DMS 273 treated with DMSO at 0.1 percent for 48 hours (cell line): ENCODE measurements around the gene PPFIA4.
A peak's percentile ranks its signal among the peaks of the same experiment; 100 is the strongest.
"Not testable (repeated sequence)": the region's sequence is repeated elsewhere in the genome, so short reads cannot be mapped to it uniquely, and the experiment has no call there.

Experiments used
- DNase-seq: peaks from one replicate; lab custom pipeline; 2025; lab: John Stamatoyannopoulos, UW

The PPFIA4 gene

DNA sequence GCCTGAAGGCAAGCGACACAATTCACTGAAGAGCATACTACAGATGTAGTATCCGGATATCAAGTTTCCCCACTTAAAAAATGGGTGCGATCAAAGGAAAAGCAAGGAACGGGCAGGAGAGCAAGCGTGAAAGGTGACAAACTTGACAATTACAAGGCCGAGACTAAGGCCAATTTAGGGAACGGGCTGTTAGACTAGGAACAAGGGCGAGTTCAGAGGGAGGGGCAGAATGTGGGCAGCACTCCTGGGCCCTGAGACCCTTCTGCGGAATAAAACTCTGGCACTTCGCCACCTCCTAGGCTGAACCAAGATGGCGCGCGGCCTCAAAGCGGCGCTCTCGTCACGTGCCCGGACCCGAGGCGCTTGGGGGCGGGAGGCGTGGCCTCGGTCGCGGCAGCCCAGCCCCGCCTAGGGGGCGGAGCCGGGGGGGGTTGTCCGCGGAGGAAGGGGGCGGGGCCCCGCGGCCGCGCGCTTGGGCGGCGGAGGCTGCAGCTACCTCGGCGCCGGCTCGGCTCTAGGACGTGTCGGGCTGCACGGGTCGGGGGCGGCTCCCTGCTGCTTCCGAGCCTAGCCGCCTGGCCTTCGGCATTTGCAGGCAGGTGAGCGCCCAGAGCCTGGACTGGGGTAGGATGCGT is at the start of gene PPFIA4:
Gene PPFIA4, plus strand, starts transcription at position 461 of the 635 bp plus-strand sequence. CDS start 12,518 bp downstream, outside the sequence.
- DNase-seq: peak; percentile 80

DNA sequence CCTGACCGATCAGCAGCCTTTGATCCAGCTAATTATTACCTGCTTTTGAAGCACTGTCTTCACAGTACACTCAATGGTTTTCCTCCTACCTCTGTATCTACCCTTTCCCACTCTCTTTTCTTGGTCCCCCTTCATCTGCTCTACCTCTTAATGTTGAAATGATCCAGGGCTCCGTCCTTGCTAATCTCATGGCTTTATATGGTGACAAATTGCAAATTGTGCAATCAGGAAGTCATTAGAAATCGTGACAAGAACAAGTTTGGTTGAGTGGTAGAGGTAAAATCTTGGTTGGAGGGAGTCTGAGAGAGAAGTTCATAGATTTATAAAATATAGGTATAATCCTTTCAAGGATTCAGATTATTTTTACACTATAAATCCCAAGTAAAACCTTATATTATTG is 49.7 kb upstream of the PPFIA4 start:
- no peak for DNase-seq

DNA sequence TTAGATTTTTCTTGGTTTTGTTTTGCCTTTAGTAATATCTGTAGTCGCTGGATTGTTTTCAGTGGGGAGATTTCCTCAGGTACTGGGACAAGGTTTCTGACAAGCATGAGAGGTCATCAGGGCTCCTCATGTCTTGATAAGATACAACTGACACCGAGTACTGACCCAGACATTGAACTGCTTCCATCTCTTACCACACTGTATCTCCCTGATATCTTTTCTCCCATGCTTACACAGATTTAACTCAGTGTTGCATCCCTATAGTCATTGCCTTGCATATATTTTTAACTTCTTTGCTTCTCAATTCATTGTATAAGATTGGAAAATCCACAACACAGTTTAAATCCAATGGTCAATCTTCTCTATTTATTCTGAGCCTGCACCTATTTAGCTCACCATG is 46.8 kb upstream of the PPFIA4 start:
- DNase-seq: no peak

DNA sequence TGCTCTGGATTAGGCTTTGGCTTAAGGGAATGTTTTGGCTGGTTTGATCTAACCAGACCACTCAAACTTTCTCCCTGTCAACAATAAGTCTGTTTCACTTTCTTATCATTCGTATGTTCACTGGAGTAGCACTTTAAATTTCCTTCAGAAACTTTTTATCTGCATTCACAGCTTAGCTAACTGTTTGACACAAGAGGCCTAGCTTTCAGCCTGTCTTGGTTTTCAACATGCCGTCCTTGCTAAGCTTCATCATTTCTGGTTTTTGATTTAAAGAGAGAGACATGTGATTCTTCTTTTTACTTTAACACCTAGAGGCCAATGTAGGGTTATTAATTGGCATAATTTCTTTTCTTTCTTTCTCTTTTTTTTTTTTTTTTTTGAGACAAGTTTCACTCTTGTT is 44.4 kb upstream of the PPFIA4 start:
- no peak for DNase-seq

DNA sequence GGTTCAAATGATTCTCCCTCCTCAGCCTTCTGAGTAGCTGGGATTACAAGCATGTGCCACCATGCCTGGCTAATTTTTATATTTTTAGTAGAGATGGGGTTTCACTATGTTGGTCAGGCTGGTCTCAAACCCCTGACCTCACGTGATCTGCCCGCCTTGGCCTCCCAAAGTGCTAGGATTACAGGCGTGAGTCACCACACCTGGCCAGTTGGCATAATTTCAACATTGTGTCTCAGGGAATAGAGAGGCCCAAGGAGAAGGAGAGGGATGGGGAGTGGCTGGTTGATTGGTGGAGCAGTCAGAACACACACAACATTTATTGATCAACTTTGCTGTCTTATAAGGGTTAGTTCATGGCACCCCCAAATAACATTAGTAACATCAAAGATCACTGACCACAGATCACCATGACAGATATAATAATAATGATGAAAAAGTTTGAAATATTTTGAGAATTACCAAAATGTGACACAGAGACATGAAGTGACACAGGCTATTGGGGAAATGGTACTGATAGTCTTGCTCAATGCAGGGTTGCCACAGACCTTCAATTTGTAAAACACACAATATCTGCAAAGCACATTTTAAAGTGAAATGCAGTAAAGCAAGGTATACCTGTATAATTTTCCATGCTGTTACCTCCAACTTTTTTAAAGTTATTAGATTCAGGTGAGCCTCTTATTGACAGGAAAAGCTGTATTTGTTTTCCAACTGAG is 43.4 kb upstream of the PPFIA4 start:
- DNase-seq: no peak

DNA sequence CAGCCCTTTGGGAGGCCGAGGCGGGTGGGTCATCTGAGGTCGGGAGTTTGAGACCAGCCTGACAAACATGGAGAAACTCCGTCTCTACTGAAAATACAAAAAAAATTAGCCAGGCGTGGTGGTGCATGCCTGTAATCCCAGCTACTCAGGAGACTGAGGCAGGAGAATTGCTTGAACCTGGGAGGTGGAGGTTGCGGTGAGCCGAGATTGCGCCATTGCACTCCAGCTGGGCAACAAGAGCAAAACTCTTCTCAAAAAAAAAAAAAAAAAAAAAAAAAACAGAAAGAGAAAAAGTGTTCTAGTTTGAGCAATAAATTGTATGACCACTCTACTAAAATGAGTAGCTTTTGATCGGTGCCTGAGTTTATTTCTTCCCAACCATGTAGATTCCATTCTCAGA is 40.2 kb upstream of the PPFIA4 start:
- not testable (repeated sequence) for DNase-seq

DNA sequence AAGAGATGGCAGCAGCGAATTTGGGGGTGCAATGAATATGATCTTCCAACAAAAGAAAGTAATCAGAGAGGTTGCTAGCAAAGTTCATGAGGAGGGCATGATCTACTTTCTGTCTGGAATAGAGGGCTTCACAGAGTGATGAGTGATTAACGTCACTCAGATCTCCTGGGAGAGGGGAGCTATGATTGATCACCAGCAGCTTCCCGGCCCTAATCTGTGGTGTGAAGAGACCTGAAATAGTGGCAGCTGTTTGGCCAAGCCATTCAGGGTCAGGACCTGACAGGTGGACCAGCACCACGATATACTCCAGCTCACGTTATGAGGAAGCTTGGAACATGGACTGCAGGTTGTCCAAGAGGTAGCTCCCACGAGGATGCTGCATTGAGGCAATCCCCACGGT is 39.0 kb upstream of the PPFIA4 start:
- DNase-seq: no peak

DNA sequence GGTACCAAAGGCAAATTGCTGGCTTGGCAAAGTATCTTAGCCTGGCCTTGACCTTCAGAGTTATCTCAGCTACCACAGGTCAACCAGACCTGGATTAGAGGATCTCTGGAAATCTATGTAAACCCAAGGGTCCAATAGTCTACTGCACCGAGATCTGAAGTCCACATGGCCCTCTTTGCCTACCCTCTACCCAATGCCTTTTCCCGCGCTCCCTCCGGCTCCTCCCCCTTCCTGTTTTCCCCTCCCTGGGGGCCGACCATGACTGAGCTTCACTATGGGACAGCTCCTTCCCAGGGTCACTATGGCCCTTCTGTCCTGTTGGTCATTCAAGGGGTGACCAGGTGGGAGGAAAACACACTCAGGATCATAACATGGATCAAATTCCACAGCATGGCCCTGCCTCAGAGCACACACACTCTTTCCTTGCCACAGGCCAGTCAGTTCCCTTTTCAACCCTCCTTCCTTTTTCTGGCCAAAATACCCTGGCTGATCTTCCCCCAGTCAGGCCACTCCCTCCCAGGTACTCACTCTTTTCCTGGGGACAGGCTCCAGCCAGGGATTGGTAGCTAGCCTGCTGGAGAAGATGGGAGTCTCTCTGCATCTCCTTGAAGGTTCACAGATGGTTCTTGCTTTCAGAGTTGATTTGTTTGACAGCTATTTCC is 38.2 kb upstream of the PPFIA4 start:
- no peak for DNase-seq

DNA sequence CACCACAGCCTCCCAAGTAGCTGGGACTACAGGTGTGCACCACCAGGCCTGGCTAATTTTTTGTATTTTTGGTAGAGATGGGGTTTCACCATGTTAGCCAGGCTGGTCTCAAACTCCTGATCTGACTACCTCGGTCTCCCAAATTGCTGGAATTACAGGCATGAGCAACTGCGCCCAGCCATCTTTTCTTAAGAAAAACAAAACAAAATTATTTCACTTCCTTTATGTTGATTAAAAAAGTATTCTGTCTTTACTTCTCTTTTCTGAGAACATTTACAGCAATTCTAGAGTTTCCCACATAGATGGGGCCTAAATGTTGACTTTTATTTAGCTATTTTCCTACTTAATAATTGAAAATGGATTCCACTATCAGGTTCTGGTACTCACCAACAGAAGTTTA is 36.4 kb upstream of the PPFIA4 start:
- no peak for DNase-seq

DNA sequence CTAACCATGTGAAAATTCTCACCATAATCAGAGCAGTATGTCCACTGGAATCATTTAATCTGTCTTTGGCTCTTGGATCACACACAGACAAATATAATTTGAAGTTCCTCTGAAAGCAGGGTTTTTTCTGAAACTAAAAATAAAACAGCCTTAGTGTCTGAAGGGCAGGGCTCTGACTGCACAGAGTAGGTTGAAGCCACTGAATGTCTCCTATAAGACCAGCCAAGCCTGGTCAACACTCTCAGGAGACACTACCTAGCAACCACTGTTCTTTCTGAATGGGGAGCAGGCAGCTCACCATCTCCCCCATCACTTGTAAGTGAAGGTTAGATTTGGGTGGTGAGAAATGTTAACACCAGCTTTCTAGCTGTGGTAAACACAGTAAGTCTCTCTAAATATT is 35.2 kb upstream of the PPFIA4 start:
- no peak for DNase-seq

DNA sequence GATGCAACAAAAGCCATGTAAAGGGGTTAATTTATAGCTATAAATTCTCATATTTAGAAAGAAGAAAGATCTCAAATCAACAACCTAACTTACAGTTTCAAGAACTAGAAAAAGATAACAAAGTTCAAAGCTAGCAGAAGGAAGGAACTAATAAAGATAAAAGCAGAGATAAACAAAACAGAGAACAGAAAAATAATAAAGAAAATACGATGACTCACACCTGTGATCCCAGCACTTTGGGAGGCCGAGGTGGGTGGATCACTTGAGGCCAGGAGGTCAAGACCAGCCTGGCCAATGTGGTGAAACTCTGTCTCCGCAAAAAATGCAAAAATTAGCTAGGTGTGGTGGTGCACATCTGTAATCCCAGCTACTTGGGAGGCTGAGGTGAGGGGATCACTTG is 31.5 kb upstream of the PPFIA4 start:
- DNase-seq: no peak

DNA sequence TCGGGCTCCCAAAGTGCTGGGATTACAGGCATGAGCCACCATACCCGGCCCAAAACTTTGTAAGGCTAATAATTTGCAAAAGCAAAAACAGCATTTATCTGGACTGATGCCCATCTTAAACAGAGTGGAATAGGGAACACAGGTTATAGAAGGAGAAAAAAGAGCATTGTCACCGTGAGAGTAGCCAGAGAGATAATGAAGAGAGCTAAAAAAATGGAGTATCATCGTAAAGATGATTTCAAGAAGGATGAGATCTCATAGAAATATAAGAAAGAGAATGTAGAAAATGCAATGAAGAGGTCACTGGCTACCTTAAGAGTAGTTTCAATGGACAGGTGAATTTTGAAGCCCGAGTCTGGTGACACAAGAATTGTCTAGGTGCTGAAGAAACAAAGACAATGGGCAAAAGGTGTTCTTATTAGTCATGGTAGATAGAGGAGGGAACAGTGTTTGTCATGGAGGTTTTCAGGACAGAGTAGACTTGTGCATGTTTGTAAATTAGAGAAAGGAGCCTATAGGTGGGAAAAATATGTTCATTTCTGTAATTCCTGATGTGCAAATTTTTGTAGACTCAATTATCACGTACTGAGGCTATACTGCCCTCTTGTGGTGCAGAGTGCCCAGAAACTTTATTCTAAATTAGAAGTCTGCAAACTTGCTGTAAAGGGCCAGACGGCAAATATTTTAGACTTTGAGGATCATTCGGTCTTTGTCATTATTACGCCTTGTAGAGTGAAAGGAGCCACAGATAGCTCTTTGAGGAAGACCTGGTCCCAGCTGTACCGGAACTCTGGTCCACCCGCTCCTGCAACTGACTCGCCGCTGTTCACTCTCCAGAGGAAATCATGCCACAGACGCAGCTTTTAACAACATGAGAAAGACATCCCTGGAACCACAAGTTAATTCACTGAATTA is 27.2 kb upstream of the PPFIA4 start:
- no peak for DNase-seq

DNA sequence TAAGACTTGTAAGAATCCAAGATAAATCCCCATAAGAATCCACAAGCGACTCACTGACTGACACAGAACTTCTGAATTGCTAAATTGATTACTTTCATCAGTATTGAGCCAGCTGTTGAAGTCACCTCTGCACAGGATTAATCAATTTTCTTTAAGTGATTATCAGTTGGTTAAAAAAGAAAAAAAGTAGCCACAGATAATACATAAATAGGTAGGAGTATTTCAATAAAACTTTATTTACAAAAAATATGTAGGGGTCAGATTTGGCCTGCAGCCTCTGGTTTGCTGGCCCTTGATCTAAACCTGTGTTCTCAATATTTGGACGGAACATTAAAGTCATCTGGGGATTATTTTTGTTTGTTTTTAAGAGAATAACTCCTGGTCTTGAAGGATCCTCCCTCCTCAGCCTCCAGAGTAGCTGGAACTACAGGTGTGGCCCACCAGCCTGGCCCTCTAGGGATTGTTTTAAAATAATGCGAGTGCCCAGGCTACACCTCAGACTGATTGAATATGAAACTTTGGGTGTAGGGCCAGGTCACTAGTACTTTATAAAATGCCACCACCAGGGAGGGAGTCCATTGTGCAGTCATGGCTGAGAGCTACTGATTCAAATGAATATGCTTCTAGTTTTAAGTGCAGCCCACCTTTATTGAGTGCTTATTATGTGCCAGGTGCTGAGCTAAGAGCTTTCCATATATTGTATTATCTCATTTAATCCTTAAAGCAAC is 25.9 kb upstream of the PPFIA4 start:
- DNase-seq: no peak

DNA sequence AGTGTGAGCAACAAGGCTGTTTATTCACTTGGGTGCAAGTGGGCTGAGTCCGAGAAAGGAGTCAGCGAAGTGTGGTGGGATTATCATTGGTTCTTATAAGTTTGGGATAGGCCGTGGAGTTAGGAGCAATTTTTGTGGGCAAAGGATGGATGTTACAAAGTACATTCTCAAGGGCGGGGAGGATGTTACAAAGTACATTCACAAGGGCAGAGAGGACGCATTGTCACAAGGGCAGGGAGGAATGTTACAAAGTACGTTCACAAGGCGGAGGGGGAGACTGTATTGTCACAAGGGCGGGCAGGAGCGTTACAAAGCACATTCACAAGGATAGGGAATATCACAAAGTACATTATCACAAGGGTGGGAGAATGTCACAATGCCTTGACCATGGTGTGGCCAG is 24.3 kb upstream of the PPFIA4 start:
- DNase-seq: no peak

DNA sequence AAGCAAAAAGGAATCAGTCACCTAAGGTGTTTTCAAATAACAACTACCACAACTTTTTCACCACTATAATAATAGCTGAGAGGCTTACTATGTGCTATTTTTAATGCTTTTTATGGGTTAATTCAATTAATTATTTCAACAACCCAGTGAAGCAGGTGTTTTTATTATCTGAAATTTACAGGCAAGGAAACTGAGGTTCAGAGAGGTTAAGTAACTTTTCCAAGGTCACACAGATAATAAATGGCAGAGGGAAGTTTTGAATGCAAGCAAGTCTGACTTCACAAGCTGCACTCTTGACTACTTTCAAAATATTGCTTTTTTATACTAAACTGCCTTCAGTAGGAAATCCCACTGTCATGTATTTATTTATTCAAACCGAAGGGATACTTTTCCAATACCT is 23.3 kb upstream of the PPFIA4 start:
- no peak for DNase-seq

DNA sequence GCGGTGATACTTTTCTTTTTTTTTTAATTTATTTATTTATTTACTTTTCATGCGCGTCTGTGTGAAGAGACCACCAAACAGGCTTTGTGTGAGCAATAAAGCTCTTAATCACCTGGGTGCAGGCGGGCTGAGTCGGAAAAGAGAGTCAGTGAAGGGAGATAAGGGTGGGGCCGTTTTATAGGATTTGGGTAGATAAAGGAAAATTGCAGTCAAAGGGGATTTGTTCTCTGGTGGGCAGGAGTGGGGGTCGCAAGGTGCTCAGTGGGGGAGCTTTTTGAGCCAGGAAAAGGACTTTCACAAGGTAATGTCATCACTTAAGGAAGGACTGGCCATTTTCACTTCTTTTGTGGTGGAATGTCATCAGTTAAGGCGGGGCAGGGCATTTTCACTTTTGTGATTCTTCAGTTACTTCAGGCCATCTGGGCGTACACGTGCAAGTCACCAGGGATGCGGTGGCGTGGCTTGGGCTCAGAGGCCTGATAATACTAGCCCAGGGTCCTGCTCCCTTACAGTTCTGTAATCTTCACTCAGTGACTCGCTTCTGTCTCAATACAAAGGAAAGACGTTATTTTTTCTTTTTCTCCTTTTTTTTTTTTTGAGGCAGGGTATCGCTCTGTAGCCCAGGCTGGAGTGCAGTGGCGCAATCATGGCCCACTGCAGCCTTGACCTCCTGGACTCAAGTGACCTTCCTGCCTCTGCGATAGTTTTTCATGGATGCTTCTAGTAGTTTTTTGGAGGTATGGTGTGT is 20.7 kb upstream of the PPFIA4 start:
- not testable (repeated sequence) for DNase-seq

DNA sequence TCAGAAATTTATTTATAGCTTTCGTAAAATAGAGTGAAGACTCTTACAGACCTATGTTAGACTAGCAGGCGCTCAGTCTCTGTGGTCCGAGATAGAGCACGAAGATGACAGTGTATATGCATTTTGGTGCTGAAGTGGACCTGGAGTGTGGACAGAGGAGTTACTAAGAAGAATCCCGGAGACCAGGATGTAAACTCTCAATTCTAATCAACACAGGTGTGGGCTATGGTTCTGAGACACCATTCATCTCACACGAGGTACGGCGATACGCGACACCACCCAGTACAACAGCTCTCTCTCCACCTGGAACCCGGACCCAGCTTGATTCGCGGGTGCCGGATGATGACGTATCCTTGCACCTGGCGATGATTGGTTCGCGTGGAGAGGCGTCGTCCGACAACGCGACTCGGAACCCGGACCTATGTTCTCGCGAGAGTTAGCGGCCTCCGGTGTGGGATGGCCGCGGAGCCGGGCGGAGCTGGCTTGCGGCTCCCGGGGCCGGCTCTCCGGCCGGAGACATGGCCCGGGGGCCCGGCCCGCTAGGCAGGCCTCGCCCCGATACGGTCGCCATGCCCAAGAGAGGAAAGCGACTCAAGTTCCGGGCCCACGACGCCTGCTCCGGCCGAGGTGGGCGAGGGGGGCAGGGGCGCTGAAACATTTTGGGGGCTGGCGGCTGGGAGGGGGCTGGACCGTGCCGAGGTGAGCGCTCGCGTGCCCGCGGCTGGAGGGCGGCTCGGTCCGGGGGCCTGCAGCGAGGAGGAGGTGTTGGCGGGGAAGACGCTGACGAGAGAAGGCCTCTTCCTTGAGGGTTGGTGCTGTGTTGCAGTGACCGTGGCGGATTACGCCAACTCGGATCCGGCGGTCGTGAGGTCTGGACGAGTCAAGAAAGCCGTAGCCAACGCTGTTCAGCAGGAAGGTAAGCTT is 19.1 kb upstream of the PPFIA4 start, which contains the start of gene TMEM183A:
Gene TMEM183A, plus strand, starts transcription at position 427 of the 924 bp plus-strand sequence. Its CDS starts 92 bp downstream, at position 519.
- DNase-seq: peak; percentile 92

DNA sequence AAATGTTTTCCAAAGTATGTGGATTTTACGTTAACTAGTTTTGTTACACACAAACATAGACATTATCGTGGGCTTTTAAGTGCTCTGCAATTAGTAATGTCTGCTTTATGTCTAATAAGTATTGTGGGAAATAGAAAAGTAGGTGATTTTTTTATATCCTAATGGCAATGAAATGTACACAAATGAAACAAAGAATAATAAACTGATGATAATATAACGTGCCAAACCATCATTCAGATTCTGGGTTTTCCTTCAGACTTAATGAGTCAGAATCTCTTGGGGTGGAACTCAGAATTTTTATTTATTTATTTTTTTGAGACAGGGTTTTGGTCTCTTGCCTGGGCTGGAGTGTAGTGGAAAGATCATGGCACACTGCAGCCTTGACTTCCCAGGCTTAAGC is 17.1 kb upstream of the PPFIA4 start:
- DNase-seq: no peak

DNA sequence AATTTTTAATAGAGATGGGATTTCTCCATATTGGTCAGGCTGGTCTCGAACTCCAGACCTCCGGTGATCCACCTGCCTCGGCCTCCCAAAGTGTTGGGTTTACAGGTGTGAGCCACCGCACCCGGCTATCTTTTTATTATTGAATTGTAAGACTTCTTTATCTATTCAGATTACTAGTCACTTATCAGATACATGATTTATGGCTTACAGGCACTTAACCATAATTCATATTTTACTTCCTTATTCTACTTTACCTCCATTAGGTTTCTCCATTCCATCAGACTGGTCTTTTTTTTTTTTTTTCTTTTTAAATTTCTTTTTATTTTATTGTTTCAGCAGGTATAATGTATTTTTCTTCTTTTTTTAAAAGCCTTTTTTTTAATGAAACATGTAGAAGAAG is 14.7 kb upstream of the PPFIA4 start:
- no peak for DNase-seq

DNA sequence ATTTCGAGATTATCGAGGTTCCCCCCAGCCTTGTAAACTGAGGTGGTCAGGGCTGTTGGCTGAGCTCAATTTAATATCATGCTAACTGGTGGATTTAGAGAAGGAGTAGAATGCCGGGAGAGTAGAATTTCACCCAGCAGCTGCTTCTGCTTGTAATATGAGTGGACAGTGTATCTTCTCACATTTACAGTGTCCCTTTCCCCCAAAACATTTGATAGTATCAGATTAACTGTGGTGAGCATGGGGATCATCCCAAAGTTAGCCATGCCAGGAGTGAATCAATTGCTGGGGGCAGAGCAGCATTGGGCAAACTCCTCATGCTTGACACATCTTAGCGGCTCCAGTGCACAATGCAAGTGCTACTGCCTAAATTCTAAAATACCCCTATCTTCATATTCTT is 9.2 kb upstream of the PPFIA4 start:
- DNase-seq: no peak
